ENCODE data around the gene NEDD4L. TPM values are rescaled to one million over a fixed set of nuclear protein-coding genes. Genes with fewer than 3 reads are reported as not detected.

The NEDD4L gene
- total RNA-seq, 4 donors from 2014 or later: 32.5 to 65.6 (median 43.4) TPM

- TF ChIP-seq CTCF (IDR thresholded peaks at IDR 0.05; ENCODE audit: low read depth): no peak
Measured at GRCh38 chr18:58119819-58120218, 75.8 kb downstream of the NEDD4L start.

- no peak for TF ChIP-seq CTCF (IDR thresholded peaks at IDR 0.05; ENCODE audit: low read depth)
Measured at GRCh38 chr18:58124475-58124874, 80.4 kb downstream of the NEDD4L start.

- no peak for TF ChIP-seq CTCF (IDR thresholded peaks at IDR 0.05; ENCODE audit: low read depth)
Measured at GRCh38 chr18:58125183-58125582, 81.2 kb downstream of the NEDD4L start.

- no peak for TF ChIP-seq CTCF (IDR thresholded peaks at IDR 0.05; ENCODE audit: low read depth)
Measured at GRCh38 chr18:58125756-58126155, 81.7 kb downstream of the NEDD4L start.

GRCh38 chr18:58128381-58129374 is 84.7 kb downstream of the NEDD4L start:
- TF ChIP-seq CTCF (IDR thresholded peaks at IDR 0.05; ENCODE audit: low read depth): no peak

GRCh38 chr18:58132595-58133261 is 88.7 kb downstream of the NEDD4L start:
- no peak for TF ChIP-seq CTCF (IDR thresholded peaks at IDR 0.05; ENCODE audit: low read depth)

- TF ChIP-seq CTCF (IDR thresholded peaks at IDR 0.05; ENCODE audit: low read depth): no peak
Measured at GRCh38 chr18:58135183-58135641, 91.2 kb downstream of the NEDD4L start.
